Eye (tissue), 1 donor: ENCODE data around the gene CANX.
"Not testable (repeated sequence)": the region's sequence is repeated elsewhere in the genome, so short reads cannot be mapped to it uniquely, and the experiment has no call there.

Experiments
- DNase-seq: peaks from one replicate; pipeline ENCODE4 v3.0.0-alpha.2; 2015

The CANX gene, protein sequence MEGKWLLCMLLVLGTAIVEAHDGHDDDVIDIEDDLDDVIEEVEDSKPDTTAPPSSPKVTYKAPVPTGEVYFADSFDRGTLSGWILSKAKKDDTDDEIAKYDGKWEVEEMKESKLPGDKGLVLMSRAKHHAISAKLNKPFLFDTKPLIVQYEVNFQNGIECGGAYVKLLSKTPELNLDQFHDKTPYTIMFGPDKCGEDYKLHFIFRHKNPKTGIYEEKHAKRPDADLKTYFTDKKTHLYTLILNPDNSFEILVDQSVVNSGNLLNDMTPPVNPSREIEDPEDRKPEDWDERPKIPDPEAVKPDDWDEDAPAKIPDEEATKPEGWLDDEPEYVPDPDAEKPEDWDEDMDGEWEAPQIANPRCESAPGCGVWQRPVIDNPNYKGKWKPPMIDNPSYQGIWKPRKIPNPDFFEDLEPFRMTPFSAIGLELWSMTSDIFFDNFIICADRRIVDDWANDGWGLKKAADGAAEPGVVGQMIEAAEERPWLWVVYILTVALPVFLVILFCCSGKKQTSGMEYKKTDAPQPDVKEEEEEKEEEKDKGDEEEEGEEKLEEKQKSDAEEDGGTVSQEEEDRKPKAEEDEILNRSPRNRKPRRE

DNA sequence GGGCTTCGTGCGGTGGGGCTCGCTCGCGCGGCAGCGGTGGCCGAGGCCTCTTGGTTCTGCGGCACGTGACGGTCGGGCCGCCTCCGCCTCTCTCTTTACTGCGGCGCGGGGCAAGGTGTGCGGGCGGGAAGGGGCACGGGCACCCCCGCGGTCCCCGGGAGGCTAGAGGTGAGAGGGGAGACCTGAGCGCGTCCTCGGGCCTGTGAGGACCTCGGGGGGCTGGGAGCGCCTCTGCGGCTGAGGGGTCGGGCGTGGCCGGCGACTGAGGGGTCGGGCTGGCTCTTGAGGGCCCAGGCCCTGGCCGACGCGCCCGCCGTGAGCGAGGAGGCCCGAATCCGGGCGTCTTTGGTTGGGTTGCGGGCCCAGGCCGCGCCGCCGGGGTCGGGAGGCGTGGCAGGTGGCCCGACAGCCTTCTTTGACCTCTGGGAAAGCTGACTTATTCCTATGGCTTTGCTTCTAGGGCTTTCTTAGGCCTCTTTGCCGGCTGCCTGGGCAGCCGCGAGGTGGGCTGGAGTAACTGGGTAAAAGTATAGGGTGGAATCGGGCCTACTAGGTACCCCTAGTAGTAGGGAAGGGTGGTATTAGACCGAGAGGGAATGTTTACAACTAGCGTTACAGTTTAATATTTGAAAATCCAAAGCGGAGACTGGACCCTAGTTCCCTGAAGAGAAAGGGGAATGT, at the start of gene CANX:
Gene CANX, plus strand, starts transcription at position 33 of the 681 bp plus-strand sequence. CDS start 6,715 bp downstream, outside the sequence.
- DNase-seq: no peak

DNA sequence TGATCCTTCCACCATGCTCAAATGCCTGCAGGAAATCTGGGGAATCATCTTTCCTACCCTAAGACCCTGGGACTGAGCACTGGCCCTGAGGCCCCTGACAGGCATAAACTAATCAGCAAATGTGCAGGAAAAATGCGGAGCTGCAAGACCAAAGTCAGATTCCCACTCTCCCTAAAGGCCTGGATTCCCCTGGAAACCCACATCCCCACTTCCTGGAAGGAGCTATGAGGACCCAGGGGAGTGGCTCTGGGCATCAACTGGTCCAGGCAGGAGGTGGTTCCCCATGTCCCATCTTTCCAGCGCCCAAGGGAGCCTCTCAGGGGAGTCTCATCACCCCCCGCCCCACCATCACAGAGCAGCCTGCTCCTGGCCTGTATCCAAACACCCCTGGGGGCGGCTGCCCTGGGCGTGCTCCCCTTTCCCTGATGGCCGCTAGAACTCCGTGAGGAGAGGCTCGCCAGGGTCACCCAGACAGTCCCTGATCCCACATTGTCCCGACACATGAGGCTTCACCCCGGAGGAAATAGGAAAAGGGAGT, 49.5 kb upstream of the CANX start:
- not testable (repeated sequence) for DNase-seq

DNA sequence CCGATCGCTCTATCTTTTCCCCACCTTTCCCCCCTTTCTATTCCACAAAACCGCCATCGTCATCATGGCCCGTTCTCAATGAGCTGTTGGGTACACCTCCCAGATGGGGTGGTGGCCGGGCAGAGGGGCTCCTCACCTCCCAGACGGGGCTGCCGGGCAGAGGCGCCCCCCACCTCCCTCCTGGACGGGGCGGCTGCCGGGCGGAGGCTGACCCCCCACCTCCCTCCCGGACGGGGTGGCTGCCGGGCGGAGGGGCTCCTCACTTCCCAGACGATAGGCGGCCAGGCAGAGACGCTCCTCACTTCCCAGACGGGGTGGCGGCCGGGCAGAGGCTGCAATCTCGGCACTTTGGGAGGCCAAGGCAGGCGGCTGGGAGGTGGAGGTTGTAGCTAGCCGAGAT, 48.5 kb upstream of the CANX start:
- DNase-seq: not testable (repeated sequence)

DNA sequence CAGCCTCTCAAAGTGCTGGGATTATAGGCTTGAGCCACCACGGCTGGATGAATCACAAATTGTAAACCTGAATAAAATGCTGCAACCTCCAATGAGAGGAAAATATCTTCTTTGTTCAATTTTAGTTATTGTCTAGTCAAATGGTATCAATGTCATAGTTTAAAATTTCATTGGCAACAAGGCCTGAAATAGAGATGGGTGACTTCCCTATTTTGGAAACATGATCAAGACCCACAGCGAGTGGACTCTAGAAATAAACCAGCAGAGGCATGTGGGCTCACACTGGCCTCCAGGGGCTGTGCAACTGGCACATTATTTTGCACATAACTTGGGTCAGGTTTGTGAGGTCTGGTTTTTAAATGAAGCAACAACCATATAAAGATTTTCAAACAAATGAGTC, 45.6 kb upstream of the CANX start:
- not testable (repeated sequence) for DNase-seq

DNA sequence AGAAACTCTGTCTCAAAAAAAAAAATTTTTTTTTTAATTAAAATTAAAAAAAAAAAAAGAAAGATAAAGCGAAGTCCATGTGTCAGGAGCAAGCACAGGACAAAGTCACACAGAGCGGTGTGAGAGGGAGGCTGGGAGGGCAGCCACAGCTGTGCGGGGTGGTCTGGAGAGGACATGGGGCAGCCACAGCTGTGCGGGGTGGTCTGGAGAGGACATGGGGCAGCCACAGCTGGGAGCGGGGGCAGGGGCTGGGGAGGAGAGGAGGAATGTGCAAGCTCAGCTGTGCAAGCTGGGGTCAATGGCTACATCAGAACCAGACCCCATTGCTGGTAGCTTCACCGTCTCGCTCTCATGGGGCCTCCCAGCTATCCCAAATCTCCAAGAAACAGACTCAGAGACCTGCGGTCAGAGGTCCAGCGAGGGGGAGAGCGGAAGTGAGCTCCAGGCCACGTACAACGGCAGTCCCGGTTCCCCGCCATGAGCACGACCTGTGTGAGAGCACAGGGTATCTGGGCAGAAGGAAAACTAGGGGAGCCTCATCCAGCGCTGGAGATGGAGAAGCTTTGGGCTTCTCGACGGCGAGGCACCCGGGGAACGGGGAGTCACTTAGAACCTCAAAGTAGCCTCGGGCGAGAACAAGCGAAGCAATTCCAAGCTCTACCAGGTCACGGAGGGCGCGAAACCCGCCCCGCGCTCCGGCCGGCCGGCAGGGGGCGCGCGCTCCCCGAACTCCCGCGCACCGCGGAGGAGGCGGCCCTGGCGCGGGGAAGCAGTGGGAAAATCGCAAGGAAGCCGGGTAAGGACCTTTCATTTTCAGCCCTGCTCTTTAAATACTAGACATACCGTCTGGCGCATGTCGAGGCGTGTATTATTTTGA, 41.2 kb upstream of the CANX start:
- DNase-seq: not testable (repeated sequence)

DNA sequence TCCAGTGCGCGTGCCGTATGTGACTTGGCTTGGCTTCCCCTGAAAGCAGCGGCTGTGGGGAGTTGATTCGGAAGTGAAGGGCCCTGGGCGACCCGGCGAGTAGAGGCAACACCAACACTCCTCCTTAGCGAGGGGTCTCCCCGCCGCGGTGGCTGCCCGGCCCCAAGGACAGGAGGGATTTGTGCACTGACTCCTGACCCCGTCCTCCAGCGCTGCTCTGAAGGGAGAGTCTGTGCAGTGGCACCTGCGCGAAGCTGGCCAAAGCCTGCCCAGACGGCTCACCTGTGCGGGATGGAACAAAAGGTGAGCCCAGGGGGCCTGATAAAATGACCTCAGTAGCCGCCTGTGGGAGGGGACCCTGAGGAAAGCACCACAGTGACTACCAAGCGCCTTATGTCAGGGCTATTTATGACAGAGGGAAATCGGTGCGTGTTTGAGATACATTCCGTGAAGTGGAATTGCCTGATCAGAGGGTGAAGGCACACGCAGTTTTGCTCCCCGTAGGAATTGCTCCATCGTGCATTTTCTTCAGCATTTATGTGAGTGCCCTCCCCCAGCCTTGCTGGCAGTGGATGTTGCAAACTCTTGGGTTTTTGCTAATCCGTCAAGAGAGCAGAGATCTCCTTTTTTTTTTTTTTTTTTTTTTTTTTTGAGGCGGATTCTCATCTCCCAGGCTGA, 40.4 kb upstream of the CANX start:
- DNase-seq: peak; percentile 64

DNA sequence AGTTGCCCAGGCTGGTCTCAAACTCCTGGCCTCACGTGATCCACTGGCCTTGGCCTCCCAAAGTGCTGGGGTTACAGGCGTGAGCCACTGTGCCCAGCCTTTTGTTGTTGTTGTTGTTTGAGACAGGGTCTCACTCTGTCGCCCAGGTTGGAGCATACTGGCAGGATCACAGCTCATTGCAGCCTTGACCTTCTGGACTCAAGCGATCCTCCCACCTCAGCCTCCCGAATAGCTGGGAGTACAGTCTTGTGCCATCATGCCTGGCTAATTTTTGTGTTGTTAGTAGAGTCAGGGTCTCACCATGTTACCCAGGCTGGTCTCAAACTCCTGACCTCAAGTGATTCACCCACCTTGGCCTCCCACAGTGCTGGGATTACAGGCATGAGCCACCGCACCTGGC, 37.1 kb upstream of the CANX start:
- not testable (repeated sequence) for DNase-seq

DNA sequence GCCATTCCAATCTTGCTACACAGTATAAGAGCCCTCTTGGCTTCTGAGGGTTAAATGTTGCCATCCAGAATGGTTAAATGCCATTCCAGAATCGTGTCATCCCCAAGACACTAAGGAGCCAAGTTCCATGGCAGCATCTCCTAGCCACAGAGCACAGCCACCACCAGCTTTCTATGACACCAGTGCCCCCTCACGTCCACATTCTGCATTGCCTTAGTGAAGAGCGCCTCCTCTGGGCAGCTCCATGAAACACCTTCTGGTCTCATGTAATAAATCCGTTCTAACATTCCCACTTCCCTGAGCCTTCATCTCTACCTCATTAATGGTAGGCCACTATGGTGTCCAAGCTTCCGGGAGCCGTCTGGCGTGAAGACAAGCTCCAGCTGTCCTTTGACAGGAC, 30.4 kb upstream of the CANX start:
- peak; percentile 75 for DNase-seq

DNA sequence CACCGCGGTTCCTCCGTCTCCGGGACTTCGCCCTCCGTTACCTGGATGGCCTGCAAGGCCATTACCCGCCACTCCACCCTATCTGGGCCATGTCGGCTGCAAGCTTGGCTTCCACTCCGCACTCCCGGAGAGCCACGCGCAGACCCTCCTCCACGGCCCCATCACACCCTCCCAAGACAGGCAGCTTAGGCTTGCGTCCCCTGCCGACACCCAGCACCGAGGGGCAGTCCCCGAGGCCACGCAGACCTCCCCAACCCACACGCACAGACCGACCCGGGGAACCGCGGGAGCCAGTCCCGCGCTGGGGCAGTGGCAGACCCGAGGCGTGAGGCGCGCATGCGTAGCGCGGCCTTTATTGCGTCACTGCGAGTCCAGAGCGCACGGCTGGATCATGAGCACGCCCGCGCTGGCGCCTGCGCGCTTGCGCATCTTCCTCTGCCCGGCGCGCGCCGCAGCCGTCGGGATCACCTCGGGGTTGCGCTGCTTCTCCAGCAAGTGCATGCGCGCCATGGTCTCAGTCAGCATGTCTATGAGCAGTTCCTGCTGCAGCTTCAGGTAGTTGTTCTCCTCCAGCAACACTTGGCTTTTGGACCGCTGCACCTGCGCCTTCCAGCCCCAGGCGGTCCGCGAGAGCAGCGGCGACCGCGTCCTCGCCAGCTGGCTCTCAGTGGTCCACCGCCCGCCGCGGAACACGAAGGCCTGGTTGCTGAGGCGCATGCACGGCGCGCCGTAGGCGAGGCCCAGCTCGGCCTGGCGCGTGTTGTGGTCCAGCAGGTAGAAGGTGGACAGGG, 20.3 kb upstream of the CANX start:
- peak; percentile 99 for DNase-seq

DNA sequence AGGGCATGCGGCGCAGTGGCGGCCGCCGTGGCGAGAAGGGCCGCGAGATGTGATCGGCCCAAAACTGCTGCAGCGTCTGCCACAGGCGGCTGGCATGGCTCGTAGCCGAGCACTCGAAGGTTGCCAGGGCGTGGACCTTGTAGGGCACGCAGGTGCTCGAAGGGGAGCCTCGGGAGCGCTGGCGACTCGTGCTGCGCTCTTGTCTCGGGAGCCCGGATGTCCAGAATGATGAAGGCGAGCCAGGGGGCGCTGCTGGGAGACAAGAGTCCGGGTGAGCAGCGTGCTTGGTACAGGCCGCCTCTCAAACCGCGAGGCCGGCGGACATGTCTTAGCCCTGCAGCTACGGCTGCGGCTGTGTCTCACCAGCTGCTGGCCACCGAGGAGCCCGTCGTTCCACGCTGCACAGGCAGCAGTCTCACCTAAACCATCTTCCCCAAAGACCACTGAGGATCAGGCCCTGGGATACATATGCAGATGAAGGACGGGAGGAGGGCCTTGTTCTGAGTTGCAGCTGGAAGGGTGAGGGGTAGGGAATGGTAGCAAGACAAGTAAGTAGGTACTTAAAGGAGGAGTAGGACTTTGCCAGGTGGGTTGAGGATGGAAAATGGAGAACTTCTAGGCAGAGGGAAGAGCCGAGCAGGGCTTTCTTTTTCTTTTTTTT, 19.6 kb upstream of the CANX start:
- DNase-seq: peak; percentile 93

DNA sequence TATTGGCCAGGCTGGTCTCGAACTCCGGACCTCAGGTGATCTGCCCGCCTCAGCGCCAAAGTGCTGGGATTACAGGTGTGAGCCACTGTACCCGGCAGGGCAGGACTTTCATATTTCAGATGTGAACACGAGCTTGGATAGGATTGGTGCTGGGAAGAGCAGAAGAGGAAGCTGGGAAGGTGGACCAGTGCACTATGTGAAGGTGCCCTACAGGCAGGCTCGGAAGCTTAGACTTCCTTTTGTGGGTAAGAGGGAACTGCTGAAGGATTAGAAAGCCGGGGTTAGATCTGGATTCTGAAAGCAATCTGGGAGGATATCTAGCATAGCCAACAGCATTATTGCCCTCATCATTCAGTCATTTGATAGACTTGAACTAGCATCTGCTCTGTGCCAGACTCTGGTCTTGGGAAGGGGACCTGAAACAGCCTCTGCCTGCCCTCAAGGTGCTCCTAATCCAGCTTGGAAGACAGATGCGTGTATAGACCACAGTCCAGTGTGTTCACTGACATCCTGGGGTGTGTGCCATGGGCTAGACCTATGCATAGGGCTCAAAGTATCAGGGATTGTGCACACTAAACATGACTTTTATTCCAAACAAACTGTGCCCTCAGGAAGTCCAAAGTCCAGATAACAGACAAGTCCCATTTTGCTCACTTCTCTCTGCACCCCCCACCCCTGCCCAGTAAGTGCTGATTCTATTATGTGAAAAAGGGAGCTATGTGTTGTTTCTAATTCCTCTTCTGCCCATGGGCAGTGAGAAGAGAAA, 18.6 kb upstream of the CANX start:
- no peak for DNase-seq

DNA sequence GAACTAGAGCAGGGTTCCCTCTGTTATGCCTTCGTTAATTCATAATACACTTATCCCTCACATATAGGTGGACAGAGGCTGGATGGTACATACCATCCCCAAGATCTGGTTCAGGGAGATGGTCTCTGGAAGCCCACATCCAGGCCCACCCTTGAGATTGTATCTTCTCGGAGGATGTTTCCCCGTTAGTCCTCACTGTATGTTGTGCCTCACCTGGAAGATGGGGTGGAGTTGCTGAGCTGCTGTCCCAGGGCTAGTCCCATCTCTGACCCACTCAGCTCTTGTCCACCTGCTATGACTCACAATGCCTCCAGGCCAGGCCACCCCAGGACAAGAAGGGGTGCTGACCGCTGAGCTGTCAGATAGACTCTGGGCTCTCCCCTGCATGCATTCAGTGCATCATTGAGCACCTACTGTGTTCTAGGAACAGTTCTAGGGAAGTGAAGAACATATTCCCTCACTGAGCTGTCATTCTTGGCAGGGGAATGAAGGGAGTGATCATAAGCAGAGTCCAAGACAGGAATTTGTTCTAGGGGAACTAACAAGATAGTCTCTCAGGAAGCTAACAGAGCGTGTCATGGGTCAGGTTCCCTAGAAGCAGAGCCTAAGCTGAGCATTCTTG, 17.9 kb upstream of the CANX start, which contains the start of gene CBY3:
Gene CBY3, minus strand, starts transcription at position 255 of the 622 bp plus-strand sequence. Its CDS starts 116 bp downstream, at position 139.
- DNase-seq: no peak

DNA sequence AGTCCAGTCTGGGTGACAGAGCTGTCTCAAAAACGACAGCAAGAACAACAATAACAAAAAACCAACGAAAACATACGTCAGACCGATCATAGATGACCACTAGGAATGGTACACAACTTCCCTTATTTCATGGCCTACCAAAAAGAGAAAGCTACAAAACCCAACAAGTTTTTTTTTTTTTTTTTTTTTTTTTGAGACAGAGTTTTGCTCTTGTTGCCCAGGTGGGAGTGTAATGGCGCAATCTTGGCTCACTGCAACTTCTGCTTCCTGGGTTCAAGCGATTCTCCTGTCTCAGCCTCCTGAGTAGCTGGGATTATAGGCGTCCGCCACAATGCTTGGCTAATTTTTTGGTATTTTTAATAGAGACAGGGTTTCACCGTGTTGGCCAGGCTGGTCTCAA, 9.6 kb upstream of the CANX start:
- DNase-seq: not testable (repeated sequence)

DNA sequence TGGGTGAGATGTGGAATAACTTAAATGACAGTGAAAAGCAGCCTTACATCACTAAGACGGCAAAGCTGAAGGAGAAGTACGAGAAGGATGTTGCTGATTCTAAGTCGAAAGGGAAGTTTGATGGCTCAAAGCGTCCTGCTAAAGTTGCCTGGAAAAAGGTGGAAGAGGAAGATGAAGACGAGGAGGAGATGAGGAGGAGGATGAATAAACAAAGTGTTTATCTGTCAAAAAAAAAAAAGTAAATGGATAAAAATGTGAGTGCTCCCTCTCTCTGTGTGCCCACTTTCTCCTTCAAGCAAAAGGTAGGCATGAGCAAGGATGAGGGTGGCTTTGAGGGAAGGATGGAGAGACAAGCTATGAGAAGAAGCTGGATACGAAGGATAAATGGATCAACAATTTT, 4.2 kb upstream of the CANX start:
- DNase-seq: no peak

DNA sequence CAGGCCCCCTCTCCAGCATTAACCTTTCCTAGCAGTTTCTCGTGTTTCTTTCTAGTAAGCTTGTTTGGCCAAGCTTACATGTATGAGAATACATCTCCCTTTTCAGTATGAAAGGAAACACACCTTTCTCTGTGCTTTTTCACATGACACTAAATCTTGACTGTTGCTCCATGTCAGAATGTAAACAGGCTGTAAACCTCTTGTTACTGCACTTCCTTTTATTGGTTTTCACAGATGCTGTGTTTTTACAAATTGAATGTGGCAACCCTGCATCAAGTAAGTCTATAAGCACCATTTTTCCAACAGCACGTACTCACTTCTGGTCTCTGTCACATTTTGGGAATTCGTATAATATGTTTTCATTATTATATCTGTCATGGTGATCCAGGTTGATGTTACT, 2.2 kb upstream of the CANX start:
- DNase-seq: no peak

DNA sequence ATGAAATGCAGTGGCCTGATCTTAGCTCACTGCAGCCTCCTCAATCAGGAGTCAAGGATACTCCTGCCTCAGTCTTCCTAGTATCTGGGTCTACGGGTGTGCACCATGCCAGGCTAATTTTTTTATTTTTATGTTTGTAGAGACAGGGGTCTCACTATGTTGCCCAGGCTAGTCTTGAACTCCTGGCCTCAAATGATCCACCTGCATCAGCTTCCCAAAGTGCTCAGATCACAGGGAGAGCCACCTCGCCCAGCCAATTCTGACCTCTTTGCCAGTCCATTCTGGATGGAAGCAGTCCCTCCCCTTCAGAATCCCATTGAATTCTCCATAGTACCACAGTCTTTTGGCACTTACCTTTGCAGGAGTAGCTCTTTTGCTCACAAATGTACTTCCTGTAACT, 1.7 kb upstream of the CANX start:
- DNase-seq: no peak

DNA sequence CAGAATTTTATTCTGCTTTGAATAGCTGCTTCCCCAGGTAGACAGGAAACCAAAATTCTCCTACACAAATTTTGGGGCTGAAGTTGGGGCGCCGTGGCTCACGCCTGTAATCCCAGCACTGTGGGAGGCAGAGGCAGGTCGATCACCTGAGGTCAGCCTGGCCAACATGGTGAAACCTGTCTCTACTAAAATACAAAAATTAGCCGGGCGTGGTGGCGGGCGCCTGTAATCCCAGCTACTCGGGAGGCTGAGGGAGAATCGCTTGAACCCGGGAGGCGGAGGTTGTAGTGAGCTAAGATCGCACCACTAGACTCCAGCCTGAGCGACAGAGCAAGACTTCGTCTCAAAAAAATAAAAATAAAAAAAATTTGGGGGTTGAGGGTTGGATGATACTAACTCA, 1.2 kb upstream of the CANX start:
- not testable (repeated sequence) for DNase-seq

DNA sequence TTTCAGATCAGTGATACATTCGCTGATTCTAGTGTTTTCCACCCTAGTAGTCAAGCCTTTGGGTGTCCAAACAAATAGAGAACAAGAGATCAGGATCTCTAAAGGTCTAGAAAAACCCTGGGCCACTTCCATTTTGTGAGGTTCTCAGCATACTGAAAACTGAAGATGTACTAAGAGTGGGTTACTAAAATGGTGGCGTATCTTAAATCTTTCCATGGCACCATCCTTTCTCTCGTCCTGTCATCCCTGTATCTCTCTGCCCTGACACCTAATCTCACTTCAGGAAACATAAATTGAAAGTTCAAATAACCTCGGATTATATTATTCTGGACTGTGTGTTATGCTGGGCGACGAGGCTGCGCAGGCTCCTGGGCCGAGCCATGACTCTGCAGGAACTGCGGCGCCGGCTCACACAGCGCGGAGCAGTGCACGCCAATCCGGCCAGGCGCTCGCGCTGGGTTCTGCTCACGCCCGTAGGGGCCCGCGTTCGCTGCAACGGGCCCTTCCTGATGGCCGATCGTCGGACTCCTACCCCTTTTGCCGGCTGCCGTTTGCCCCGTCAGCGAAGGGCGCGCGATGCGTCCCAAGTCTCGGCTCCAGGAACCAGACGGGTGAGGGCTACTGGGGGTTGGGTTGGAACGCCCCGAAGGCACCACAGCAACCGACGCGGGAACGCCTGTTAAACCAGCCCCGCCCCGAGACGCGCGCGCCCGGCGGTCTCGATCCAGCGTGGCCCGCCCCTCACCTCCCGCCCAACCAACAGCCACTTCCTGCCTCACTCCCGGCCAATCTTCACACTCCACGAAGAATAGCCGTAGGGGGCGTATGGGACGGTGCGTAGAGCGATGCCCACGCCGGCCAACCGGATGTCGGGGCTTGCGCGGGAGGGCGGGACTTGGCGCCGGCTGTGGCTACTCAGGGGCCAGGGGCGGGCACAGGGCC, 503 bp upstream of the CANX start:
- DNase-seq: peak; percentile 100
